Loucy (cell line): Measurements from ENCODE around the gene BRINP3.

Experiments
- EZH2phosphoT487 ChIP-seq: fragments of 200-600 bp; IDR thresholded peaks from 2 replicates; pipeline ENCODE4 v1.6.1; 2018; ENCODE audit warnings: antibody characterized with exemption, mild to moderate bottlenecking, moderate library complexity, borderline replicate concordance
- TF ChIP-seq, protein P1 (sequence below): fragments of 200-600 bp; sonication (generic); conservative IDR thresholded peaks from 2 replicates; pipeline ENCODE4 v1.5.1; 2014; ENCODE audit warnings: mild to moderate bottlenecking, antibody characterized with exemption, low read length

DNA sequence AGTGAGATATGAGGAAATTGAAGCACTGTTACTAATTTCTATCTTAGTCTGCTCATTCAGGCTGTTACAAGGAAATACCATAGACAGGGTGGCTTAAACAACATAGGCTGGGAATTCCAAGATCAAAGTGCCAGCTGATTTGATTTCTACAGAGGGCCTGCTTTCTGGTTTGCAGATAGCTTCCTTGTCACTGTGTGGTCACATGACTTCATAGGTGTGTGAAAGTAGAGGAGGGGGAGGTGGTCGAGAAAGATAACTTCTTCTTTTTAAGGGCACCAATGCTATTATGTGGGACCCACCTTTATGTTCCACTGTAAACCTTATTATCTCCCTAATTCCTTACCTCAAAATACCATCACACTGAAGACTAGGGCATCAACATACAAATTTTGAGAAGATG lies 6.4 kb upstream of the BRINP3 start:
- TF ChIP-seq, protein P1, sequence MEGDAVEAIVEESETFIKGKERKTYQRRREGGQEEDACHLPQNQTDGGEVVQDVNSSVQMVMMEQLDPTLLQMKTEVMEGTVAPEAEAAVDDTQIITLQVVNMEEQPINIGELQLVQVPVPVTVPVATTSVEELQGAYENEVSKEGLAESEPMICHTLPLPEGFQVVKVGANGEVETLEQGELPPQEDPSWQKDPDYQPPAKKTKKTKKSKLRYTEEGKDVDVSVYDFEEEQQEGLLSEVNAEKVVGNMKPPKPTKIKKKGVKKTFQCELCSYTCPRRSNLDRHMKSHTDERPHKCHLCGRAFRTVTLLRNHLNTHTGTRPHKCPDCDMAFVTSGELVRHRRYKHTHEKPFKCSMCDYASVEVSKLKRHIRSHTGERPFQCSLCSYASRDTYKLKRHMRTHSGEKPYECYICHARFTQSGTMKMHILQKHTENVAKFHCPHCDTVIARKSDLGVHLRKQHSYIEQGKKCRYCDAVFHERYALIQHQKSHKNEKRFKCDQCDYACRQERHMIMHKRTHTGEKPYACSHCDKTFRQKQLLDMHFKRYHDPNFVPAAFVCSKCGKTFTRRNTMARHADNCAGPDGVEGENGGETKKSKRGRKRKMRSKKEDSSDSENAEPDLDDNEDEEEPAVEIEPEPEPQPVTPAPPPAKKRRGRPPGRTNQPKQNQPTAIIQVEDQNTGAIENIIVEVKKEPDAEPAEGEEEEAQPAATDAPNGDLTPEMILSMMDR = no peak
- TF ChIP-seq EZH2phosphoT487 = no peak
